K562 (cell line): ENCODE measurements around the gene MEIOB.

Source experiments
- EZH2 ChIP-seq: IDR thresholded peaks from 2 replicates; pipeline ENCODE4 v1.6.1; 2012; ENCODE audit warnings: low read depth, mild to moderate bottlenecking, inconsistent platforms, low read length, borderline replicate concordance
- FOSL1 ChIP-seq: fragments of 200-800 bp; sonication (Bioruptor generic); conservative IDR thresholded peaks from 2 replicates; pipeline ENCODE4 v1.6.1; 2016; ENCODE audit warnings: missing genetic modification characterization, missing compliant biosample characterization
- MXI1 ChIP-seq: IDR thresholded peaks from 2 replicates; pipeline ENCODE4 v1.6.1; 2011; ENCODE audit warnings: low read depth, mild to moderate bottlenecking, improper control_type of control experiment, low read length
- TOE1 ChIP-seq, 2 experiments: fragments of 450-650 bp in 1 of 2; sonication (generic) in 1 of 2; formaldehyde crosslinking in 1 of 2; IDR thresholded peaks; 2 replicates each; pipeline versions ENCODE4 v1.7.1 to v1.8.0; 2016 to 2022; ENCODE audit warnings: borderline replicate concordance in 2 of 2, mild to moderate bottlenecking in 2 of 2, antibody characterized with exemption in 1 of 2, inconsistent platforms in 1 of 2, low read depth in 1 of 2, missing genetic modification reagents in 1 of 2, moderate library complexity in 1 of 2
- ZZZ3 ChIP-seq: fragments of 450-650 bp; IDR thresholded peaks from 2 replicates; pipeline ENCODE4 v1.6.1; 2016; ENCODE audit warnings: antibody characterized with exemption, mild to moderate bottlenecking, moderate library complexity

DNA sequence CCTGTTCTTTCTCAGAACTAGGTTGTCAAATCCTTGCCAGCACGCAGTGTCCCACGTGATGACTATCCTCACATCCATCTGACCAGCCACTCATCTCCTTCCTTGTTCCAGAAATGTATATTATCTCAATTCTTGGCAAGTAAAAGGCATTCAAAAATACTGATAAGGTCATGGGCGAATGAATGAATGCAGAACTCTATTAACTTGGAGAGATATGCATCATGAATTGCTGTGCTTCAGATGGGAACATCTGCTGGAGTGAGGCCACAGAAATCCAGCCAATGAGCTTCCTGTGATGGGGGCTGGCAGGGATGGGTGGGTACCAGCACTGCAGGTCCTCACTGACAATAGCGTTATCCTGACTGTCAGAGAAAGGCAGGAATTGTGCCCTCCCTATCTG, 26.0 kb downstream of the MEIOB start:
- TF ChIP-seq MXI1 (no peak), ZZZ3 (no peak), TOE1 (IDR thresholded peaks at IDR 0.05; ENCODE audit: borderline replicate concordance) (no peak), TOE1 (CRISPR knock-in tag; IDR thresholded peaks at IDR 0.05; ENCODE audit: borderline replicate concordance, low read depth) (no peak), EZH2 (no peak), FOSL1 (no peak)
